Endothelial cell of umbilical vein (primary cell): ENCODE results near the gene RYR1.

ENCODE experiments used
- EZH2 ChIP-seq: IDR thresholded peaks from 2 replicates; pipeline ENCODE4 v1.6.1; 2012; ENCODE audit warnings: borderline replicate concordance, low read depth, mild to moderate bottlenecking, moderate library complexity, low read length, inconsistent platforms; ENCODE audit not compliant: severe bottlenecking
- GATA2 ChIP-seq: IDR thresholded peaks from 2 replicates; pipeline ENCODE4 v1.7.0; 2011; ENCODE audit warnings: low read depth, mild to moderate bottlenecking, moderate library complexity, mixed read lengths, low read length; ENCODE audit not compliant: insufficient read length, insufficient read depth
- MAX ChIP-seq: IDR thresholded peaks from 2 replicates; pipeline ENCODE4 v1.6.1; 2011; ENCODE audit not compliant: insufficient read depth, insufficient read length
- MYC ChIP-seq: IDR thresholded peaks from one replicate; pipeline ENCODE4 v1.6.1; 2011; ENCODE audit warnings: mild to moderate bottlenecking, low read depth, low read length
- POLR2A ChIP-seq: IDR thresholded peaks from 2 replicates; pipeline ENCODE4 v1.6.1; 2012; ENCODE audit warnings: low read depth, mild to moderate bottlenecking, control low read depth, low read length
- POLR2AphosphoS5 ChIP-seq: IDR thresholded peaks from 2 replicates; pipeline ENCODE4 v1.6.1; 2012; ENCODE audit warnings: low read depth, mild to moderate bottlenecking, control low read depth, low read length, moderate library complexity; ENCODE audit not compliant: insufficient read depth
- TF ChIP-seq, protein P1 (sequence below), 2 donors: IDR thresholded peaks; 1 replicate in 1 of 2; 2 replicates in 1 of 2; pipeline ENCODE4 v1.5.1; 2011; ENCODE audit warnings: low read length in 2 of 2, mild to moderate bottlenecking in 2 of 2, moderate library complexity in 2 of 2, control low read depth in 1 of 2, inconsistent platforms in 1 of 2, low read depth in 1 of 2; ENCODE audit not compliant: insufficient read depth in 1 of 2; ENCODE audit errors: extremely low read depth in 1 of 2

DNA sequence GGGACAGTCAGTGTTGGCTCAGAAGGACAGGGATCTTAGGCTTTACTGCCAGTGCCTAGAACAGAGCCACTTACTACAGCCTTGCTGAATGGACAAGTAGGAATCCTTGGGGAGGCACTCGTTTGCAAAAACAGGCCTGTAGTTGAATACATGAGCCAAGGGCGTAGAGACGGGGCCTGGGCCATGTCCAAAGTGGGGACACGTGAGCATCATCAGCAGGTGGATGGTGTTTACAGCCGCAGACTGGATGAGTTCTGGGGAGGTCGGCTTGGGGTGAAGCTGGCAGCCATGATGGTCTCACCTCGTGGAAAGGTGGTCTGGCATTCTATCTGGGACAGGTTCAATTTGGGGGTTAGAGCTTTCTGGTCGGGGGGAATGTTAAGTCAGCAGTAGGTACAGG, 17.5 kb downstream of the RYR1 start:
- TF ChIP-seq, protein P1, sequence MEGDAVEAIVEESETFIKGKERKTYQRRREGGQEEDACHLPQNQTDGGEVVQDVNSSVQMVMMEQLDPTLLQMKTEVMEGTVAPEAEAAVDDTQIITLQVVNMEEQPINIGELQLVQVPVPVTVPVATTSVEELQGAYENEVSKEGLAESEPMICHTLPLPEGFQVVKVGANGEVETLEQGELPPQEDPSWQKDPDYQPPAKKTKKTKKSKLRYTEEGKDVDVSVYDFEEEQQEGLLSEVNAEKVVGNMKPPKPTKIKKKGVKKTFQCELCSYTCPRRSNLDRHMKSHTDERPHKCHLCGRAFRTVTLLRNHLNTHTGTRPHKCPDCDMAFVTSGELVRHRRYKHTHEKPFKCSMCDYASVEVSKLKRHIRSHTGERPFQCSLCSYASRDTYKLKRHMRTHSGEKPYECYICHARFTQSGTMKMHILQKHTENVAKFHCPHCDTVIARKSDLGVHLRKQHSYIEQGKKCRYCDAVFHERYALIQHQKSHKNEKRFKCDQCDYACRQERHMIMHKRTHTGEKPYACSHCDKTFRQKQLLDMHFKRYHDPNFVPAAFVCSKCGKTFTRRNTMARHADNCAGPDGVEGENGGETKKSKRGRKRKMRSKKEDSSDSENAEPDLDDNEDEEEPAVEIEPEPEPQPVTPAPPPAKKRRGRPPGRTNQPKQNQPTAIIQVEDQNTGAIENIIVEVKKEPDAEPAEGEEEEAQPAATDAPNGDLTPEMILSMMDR (IDR thresholded peaks at IDR 0.05; ENCODE audit: extremely low read depth in 1 of 2, insufficient read depth in 1 of 2, low read depth in 1 of 2, low read length in 2 of 2): no peak
- TF ChIP-seq MYC: no peak
- TF ChIP-seq POLR2AphosphoS5: no peak
- no peak for TF ChIP-seq MAX
- no peak for TF ChIP-seq POLR2A
- TF ChIP-seq EZH2: no peak
- TF ChIP-seq GATA2: no peak
